Body of pancreas (tissue), 4 donors: Measurements from ENCODE around the gene NKTR.
"Not testable (repeated sequence)": the region's sequence is repeated elsewhere in the genome, so short reads cannot be mapped to it uniquely, and the experiment has no call there.

Experiments used
- CTCF ChIP-seq, 7 experiments: fragments of 450-650 bp in 4 of 7; fragments of 200-600 bp in 3 of 7; sonication (generic) in 3 of 7; IDR thresholded peaks; one replicate each; pipeline ENCODE4 v1.5.1; 2016 to 2019; ENCODE audit warnings: antibody characterized with exemption in 7 of 7
- POLR2A ChIP-seq, 3 donors: fragments of 450-650 bp; IDR thresholded peaks; one replicate each; pipeline ENCODE4 v1.6.1; 2016; ENCODE audit warnings: antibody characterized with exemption in 3 of 3, mild to moderate bottlenecking in 2 of 3

DNA sequence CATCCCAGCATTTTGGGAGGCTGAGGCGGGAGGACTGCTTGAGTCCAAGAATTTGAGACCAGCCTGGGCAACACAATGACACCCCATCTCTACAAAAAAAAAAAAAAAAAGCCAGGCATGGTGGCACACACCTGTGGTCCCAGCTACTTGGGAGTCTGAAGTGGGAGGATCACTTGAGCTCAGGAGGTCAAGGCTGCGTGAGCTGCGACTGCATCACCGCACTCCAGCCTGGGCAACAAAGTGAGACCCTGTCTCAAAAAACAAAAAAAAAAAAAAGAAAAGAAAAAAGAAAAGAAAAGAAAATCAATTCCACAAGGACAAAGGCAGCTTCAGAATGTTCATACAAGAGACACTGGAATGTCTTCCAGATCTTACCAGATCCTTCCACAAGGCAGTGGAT lies 21.1 kb upstream of the NKTR start:
- TF ChIP-seq POLR2A, CTCF (IDR thresholded peaks at IDR 0.05): not testable (repeated sequence)
